Measurements from ENCODE around the gene PTPRN2. TPM values are rescaled to one million over a fixed set of nuclear protein-coding genes. Genes with fewer than 3 reads are reported as not detected.

PTPRN2 gene
- total and polyA plus RNA-seq, 9 of the 15 experiments (the other 6 are each of a cell fraction or from before 2014, with no cell fraction given), result not detected

- TF ChIP-seq ZNF133 (CRISPR knock-in tag; IDR thresholded peaks at IDR 0.05), result no peak
- no peak for TF ChIP-seq RUNX1 (IDR thresholded peaks at IDR 0.05; ENCODE audit: low read depth)
- TF ChIP-seq MXD1 (CRISPR knock-in tag; IDR thresholded peaks at IDR 0.05; ENCODE audit: borderline replicate concordance, poor library complexity, severe bottlenecking), result no peak
- no peak for TF ChIP-seq SETDB1 (IDR thresholded peaks at IDR 0.05; ENCODE audit: low read length)
- TF ChIP-seq ZFPM2 (CRISPR knock-in tag; IDR thresholded peaks at IDR 0.05), result no peak
These were observed 339.7 kb downstream of the PTPRN2 start (continued) for GRCh38 chr7:158247758-158248487.

- Histone ChIP-seq H3K4me2 (ENCODE audit: insufficient read depth, low read length) (no peak overlapping the region), H3K79me2 (ENCODE audit: control insufficient read depth, insufficient read depth, low read length) (no peaks in the 10 kb centered on the region), H3K9me1 (ENCODE audit: control insufficient read depth, insufficient read depth, low read length) (no peaks in the 10 kb centered on the region), H3K27me3 (ENCODE audit: control insufficient read depth in 2 of 2, insufficient read depth in 2 of 2, low read length in 2 of 2) (no peaks in the 10 kb centered on the region; a peak in 1 of 5 replicates), H3K4me3 (no peak overlapping the region), H3K36me3 (ENCODE audit: control insufficient read depth, insufficient read depth, low read length) (no peaks in the 10 kb centered on the region), H3K9me3 (replicated peaks; ENCODE audit: control insufficient read depth, insufficient read depth, low read depth, low read length) (peaks cover 3% of the 10 kb centered on the region), H3K27ac (ENCODE audit: extremely low read depth, low read depth, low read length) (no peak overlapping the region), H4K20me1 (replicated peaks; ENCODE audit: control insufficient read depth, insufficient read depth, low read length) (no peaks in the 10 kb centered on the region), H3K9ac (ENCODE audit: insufficient read depth in 1 of 2, low read depth in 2 of 2, low read length in 2 of 2) (no peak overlapping the region), H2AFZ (ENCODE audit: low read depth, low read length) (no peak overlapping the region), H3K4me1 (replicated peaks in 1 of 2; ENCODE audit: control insufficient read depth in 2 of 2, insufficient read depth in 2 of 2, low read length in 2 of 2) (peaks cover 0 to 3% of the 10 kb centered on the region in 2 experiments; a peak in 1 of 5 replicates)
- BruUV-seq (replicated peaks), result no TSS peak
- DNase-seq (ENCODE audit: extremely low read depth in 1 of 4, low spot score in 3 of 4), result no peak
- in situ Hi-C loops (cut with MboI), result no loop called here
- FAIRE-seq, result no peak
- WGBS (ENCODE audit: insufficient coverage, low coverage, missing lambda C conversion rate), result 2% methylated on average over 25 of the region's 28 CpGs
- intact Hi-C loops (cut with micrococcal nuclease), result no loop called here
- ChIA-PET POLR2A (no interaction called here), CTCF (ENCODE audit: low intra/inter-chr PET ratio) (no interaction called here)
- ATAC-seq, result no peak
- TF ChIP-seq ZFP36 (IDR thresholded peaks at IDR 0.05; ENCODE audit: low read depth, low read length, partially characterized antibody), result no peak
- TF ChIP-seq ZNF75A (CRISPR knock-in tag; IDR thresholded peaks at IDR 0.05), result no peak
- TF ChIP-seq PTBP1 (IDR thresholded peaks at IDR 0.05; ENCODE audit: low read depth, low read length), result no peak
- TF ChIP-seq ZFX (CRISPR knock-in tag; IDR thresholded peaks at IDR 0.05), result no peak
- TF ChIP-seq ASH1L (IDR thresholded peaks at IDR 0.05; ENCODE audit: borderline replicate concordance, low read depth, partially characterized antibody), result no peak
- TF ChIP-seq HMG20A (CRISPR knock-in tag; conservative IDR thresholded peaks at IDR 0.05), result no peak
- no peak for TF ChIP-seq HOMEZ (CRISPR knock-in tag; IDR thresholded peaks at IDR 0.05)
- no peak for TF ChIP-seq SNIP1 (IDR thresholded peaks at IDR 0.05; ENCODE audit: low read depth)
- TF ChIP-seq ZNF24 (IDR thresholded peaks at IDR 0.05), result no peak
- no peak for TF ChIP-seq DDX20 (tag; IDR thresholded peaks at IDR 0.05; ENCODE audit: low read depth)
- no peak for TF ChIP-seq RNF219 (CRISPR knock-in tag; IDR thresholded peaks at IDR 0.05)
- no peak for TF ChIP-seq STAG1 (CRISPR knock-in tag; IDR thresholded peaks at IDR 0.05; ENCODE audit: borderline replicate concordance)
- no peak for TF ChIP-seq GATAD2A (IDR thresholded peaks at IDR 0.05)
These were observed 340.5 kb downstream of the PTPRN2 start for GRCh38 chr7:158246960-158247673.
